ENCODE data around the gene MC5R.

DNA sequence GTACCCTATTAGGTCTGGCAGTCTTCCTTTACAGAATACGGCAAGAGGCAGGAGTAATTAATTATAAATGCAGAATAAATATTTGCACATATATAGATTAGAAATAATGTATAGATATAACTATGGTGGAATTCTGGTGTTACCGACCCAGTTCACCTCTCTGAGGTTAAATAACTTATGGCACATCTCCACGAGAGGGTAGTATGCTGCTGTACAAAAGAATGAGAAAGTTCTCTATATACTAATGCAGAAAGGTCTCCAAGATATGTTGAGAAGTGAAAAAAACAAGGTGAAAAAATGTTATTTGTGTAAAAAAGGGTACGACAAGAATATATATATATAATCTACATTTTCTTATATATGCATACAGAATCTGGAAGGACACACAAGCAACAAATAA is 50.6 kb downstream of the MC5R start:
- TF ChIP-seq POLR2AphosphoS5 (IDR thresholded peaks at IDR 0.05; ENCODE audit: low read depth) (no peak), CTCF (conservative IDR thresholded peaks at IDR 0.05; ENCODE audit: low read depth in 2 of 2) (no peak), EZH2phosphoT487 (IDR thresholded peaks at IDR 0.05; ENCODE audit: unreplicated experiment) (no peak), EZH2 (IDR thresholded peaks at IDR 0.05; ENCODE audit: low read depth, unreplicated experiment) (no peak), CREB1 (CRISPR knock-in tag; IDR thresholded peaks at IDR 0.05; ENCODE audit: low read depth) (no peak), JUNB (IDR thresholded peaks at IDR 0.05; ENCODE audit: unreplicated experiment) (no peak), NANOG (IDR thresholded peaks at IDR 0.05; ENCODE audit: borderline replicate concordance) (no peak), ZNF331 (CRISPR knock-in tag; IDR thresholded peaks at IDR 0.05; ENCODE audit: low read depth) (no peak), ZNF462 (CRISPR knock-in tag; IDR thresholded peaks at IDR 0.05) (no peak)
- TF ChIP-seq, protein P1, sequence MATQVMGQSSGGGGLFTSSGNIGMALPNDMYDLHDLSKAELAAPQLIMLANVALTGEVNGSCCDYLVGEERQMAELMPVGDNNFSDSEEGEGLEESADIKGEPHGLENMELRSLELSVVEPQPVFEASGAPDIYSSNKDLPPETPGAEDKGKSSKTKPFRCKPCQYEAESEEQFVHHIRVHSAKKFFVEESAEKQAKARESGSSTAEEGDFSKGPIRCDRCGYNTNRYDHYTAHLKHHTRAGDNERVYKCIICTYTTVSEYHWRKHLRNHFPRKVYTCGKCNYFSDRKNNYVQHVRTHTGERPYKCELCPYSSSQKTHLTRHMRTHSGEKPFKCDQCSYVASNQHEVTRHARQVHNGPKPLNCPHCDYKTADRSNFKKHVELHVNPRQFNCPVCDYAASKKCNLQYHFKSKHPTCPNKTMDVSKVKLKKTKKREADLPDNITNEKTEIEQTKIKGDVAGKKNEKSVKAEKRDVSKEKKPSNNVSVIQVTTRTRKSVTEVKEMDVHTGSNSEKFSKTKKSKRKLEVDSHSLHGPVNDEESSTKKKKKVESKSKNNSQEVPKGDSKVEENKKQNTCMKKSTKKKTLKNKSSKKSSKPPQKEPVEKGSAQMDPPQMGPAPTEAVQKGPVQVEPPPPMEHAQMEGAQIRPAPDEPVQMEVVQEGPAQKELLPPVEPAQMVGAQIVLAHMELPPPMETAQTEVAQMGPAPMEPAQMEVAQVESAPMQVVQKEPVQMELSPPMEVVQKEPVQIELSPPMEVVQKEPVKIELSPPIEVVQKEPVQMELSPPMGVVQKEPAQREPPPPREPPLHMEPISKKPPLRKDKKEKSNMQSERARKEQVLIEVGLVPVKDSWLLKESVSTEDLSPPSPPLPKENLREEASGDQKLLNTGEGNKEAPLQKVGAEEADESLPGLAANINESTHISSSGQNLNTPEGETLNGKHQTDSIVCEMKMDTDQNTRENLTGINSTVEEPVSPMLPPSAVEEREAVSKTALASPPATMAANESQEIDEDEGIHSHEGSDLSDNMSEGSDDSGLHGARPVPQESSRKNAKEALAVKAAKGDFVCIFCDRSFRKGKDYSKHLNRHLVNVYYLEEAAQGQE (IDR thresholded peaks at IDR 0.05; ENCODE audit: unreplicated experiment): no peak
- TF ChIP-seq, protein P2, sequence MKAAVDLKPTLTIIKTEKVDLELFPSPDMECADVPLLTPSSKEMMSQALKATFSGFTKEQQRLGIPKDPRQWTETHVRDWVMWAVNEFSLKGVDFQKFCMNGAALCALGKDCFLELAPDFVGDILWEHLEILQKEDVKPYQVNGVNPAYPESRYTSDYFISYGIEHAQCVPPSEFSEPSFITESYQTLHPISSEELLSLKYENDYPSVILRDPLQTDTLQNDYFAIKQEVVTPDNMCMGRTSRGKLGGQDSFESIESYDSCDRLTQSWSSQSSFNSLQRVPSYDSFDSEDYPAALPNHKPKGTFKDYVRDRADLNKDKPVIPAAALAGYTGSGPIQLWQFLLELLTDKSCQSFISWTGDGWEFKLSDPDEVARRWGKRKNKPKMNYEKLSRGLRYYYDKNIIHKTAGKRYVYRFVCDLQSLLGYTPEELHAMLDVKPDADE (IDR thresholded peaks at IDR 0.05): no peak
